GM12878 (cell line): ENCODE data around the gene SLC66A3. TPM values are rescaled to one million over a fixed set of nuclear protein-coding genes. Genes with fewer than 3 reads are reported as not detected.

Experiments
- ATAC-seq: fragments of 200-7000 bp; cut with Tn5 transposase; 3 replicates; pipeline ENCODE4 v1.9.1; 2020; ENCODE audit warnings: mild to moderate bottlenecking, moderate library complexity
- BruUV-seq: library from RNA; stranded (reverse); fragments of 400-500 nt; replicated peaks from 2 replicates; lab custom pipeline; 2021; lab: Mats Ljungman, UMichigan
- CTCF ChIA-PET: fragments of 300-600 bp; sonication (Branson Sonifier 250); formaldehyde crosslinking; extraction: SDS; loops from one replicate; lab custom pipeline; 2021; ENCODE audit warnings: inconsistent platforms; lab: Yijun Ruan, JAX
- POLR2A ChIA-PET: fragments of 350-600 bp; formaldehyde crosslinking; extraction: SDS; loops from one replicate; lab custom pipeline; 2021; ENCODE audit warnings: inconsistent platforms; lab: Charles Lee
- RAD21 ChIA-PET: fragments of 300-600 bp; sonication (Branson Sonifier 250); formaldehyde crosslinking; loops from one replicate; lab custom pipeline; 2023; ENCODE audit warnings: antibody characterized with exemption; ENCODE audit not compliant: unreplicated experiment; lab: Charles Lee
- SMC1A ChIA-PET: fragments of 300-600 bp; sonication (Branson Sonifier 250); formaldehyde crosslinking; loops from one replicate; lab custom pipeline; 2023; ENCODE audit not compliant: unreplicated experiment, uncharacterized antibody; lab: Charles Lee
- DNase-seq: peaks from one replicate; pipeline ENCODE4 v3.0.0-alpha.2; 2011; ENCODE audit warnings: low read depth, low spot score
- FAIRE-seq: peaks from 3 replicates; lab custom pipeline; 2011; peaks lifted over from hg19 to GRCh38; lab: Jason Lieb, UNC
- H2AFZ ChIP-seq: 2 replicates; pipeline ENCODE4 v1.6.0; 2011; ENCODE audit warnings: low read depth, low read length, control low read depth; ENCODE audit not compliant: control insufficient read depth
- H3K27ac ChIP-seq: 2 replicates; pipeline ENCODE4 v1.5.1; 2011; ENCODE audit warnings: control low read depth; ENCODE audit not compliant: control insufficient read depth, insufficient read depth
- H3K27me3 ChIP-seq, 2 experiments: replicated peaks in 1 of 2; 2 replicates each; pipeline versions ENCODE4 v1.6.0 to v1.6.1; 2011; ENCODE audit warnings: low read length in 1 of 2; ENCODE audit not compliant: control insufficient read depth in 2 of 2, insufficient read depth in 2 of 2
- H3K36me3 ChIP-seq, 2 experiments: 2 replicates each; pipeline ENCODE4 v1.5.1; 2011; ENCODE audit warnings: low read length in 1 of 2; ENCODE audit not compliant: control insufficient read depth in 2 of 2, insufficient read depth in 2 of 2
- H3K4me1 ChIP-seq: 2 replicates; pipeline ENCODE4 v1.6.1; 2011; ENCODE audit warnings: mild to moderate bottlenecking, low read length, moderate library complexity, mixed read lengths; ENCODE audit not compliant: control insufficient read depth, insufficient read depth
- H3K4me2 ChIP-seq: 2 replicates; pipeline ENCODE4 v1.6.0; 2011; ENCODE audit warnings: control low read depth; ENCODE audit not compliant: control insufficient read depth, insufficient read depth
- H3K4me3 ChIP-seq: fragments of 200-600 bp; sonication (generic); 2 replicates; pipeline ENCODE4 v1.5.1; 2016
- H3K79me2 ChIP-seq: 2 replicates; pipeline ENCODE4 v1.6.0; 2011; ENCODE audit warnings: low read length; ENCODE audit not compliant: control insufficient read depth, insufficient read depth
- H3K9ac ChIP-seq: 2 replicates; pipeline ENCODE4 v1.8.0; 2011; ENCODE audit warnings: low read length, control low read depth, mixed read lengths; ENCODE audit not compliant: control insufficient read depth, insufficient read depth
- H3K9me3 ChIP-seq: replicated peaks from 3 replicates; pipeline ENCODE4 v1.5.1; 2011; ENCODE audit warnings: mild to moderate bottlenecking, low read length; ENCODE audit not compliant: control insufficient read depth, insufficient read depth
- H4K20me1 ChIP-seq: 2 replicates; pipeline ENCODE4 v1.6.0; 2011; ENCODE audit not compliant: control insufficient read depth, insufficient read depth
- CBX3 ChIP-seq: fragments of 200-600 bp; sonication (generic); IDR thresholded peaks from 2 replicates; pipeline ENCODE4 v1.6.1; 2016; ENCODE audit warnings: low read depth, borderline replicate concordance
- CEBPZ ChIP-seq: fragments of 150-350 bp; IDR thresholded peaks from 2 replicates; pipeline ENCODE4 v1.6.1; 2016; ENCODE audit warnings: low read depth, low read length
- ELK1 ChIP-seq: IDR thresholded peaks from 2 replicates; pipeline ENCODE4 v1.6.1; 2012; ENCODE audit warnings: low read depth, low read length, improper control_type of control experiment
- ETV6 ChIP-seq, 2 experiments: fragments of 450-650 bp in 1 of 2; IDR thresholded peaks in 1 of 2; conservative IDR thresholded peaks in 1 of 2; 2 replicates each; pipeline ENCODE4 v1.6.1; 2014; ENCODE audit warnings: antibody characterized with exemption in 1 of 2, borderline replicate concordance in 1 of 2, low read depth in 1 of 2, mild to moderate bottlenecking in 1 of 2, moderate library complexity in 1 of 2
- GABPA ChIP-seq: IDR thresholded peaks from 2 replicates; pipeline ENCODE4 v1.6.1; 2014; ENCODE audit warnings: antibody characterized with exemption, low read depth, mild to moderate bottlenecking, inconsistent platforms
- HDAC6 ChIP-seq: fragments of 200-600 bp; sonication (generic); IDR thresholded peaks from one replicate; pipeline ENCODE4 v1.8.0; 2017; ENCODE audit warnings: antibody characterized with exemption; ENCODE audit not compliant: unreplicated experiment
- MTA2 ChIP-seq: fragments of 450-650 bp; IDR thresholded peaks from 2 replicates; pipeline ENCODE4 v1.6.1; 2016; ENCODE audit warnings: low read depth, mild to moderate bottlenecking, moderate library complexity
- MYB ChIP-seq: fragments of 150-350 bp; IDR thresholded peaks from 2 replicates; pipeline ENCODE4 v1.6.1; 2014; ENCODE audit warnings: mild to moderate bottlenecking, low read depth, low read length, borderline replicate concordance
- RFX5 ChIP-seq: IDR thresholded peaks from 2 replicates; pipeline ENCODE4 v1.6.1; 2011; ENCODE audit warnings: low read depth, low read length, improper control_type of control experiment
- TBL1XR1 ChIP-seq: IDR thresholded peaks from 2 replicates; pipeline ENCODE4 v1.6.1; 2012; ENCODE audit warnings: low read depth, low read length, improper control_type of control experiment
- TCF12 ChIP-seq: IDR thresholded peaks from 2 replicates; pipeline ENCODE4 v1.6.1; 2011; ENCODE audit warnings: low read depth, mild to moderate bottlenecking, low read length
- TCF3 ChIP-seq: IDR thresholded peaks from 2 replicates; pipeline ENCODE4 v1.6.1; 2012; ENCODE audit warnings: low read depth, mild to moderate bottlenecking, low read length, borderline replicate concordance; ENCODE audit not compliant: insufficient read depth
- ZBED1 ChIP-seq: IDR thresholded peaks from 2 replicates; pipeline ENCODE4 v1.6.1; 2016; ENCODE audit warnings: borderline replicate concordance
- ZSCAN29 ChIP-seq: fragments of 450-650 bp; IDR thresholded peaks from 2 replicates; pipeline ENCODE4 v1.6.1; 2017; ENCODE audit warnings: mild to moderate bottlenecking, moderate library complexity
- WGBS: methylation state at CpG from one replicate; pipeline ENCODE4 v1.1.6; 2016; ENCODE audit warnings: low lambda C conversion rate; ENCODE audit not compliant: insufficient replicate concordance, insufficient coverage; ENCODE audit errors: missing lambda C conversion rate; 5-methylcytosine and 5-hydroxymethylcytosine counted together
- in situ Hi-C: fragments of 300-500 bp; cut with MboI; formaldehyde crosslinking; loops from 9 replicates; pipeline ENCODE4 v1.14.3; 2018; ENCODE audit warnings: mixed read lengths
- intact Hi-C: fragments of 100-400 bp; cut with micrococcal nuclease; formaldehyde crosslinking; loops from one replicate; pipeline ENCODE4 v1.14.2; 2022; ENCODE audit not compliant: unreplicated experiment
- polyA plus RNA-seq, 11 experiments: library from polyadenylated mRNA; depleted of rRNA in 4 of 11; unstranded in 6 of 11; stranded (reverse) in 5 of 11; fragments of >200 nt; fragmentation: Nextera tagmentation in 4 of 11; fragmentation: Illumina TruSeq in 1 of 11; extraction: Ambion mirVana in 4 of 11; extraction: Trizol in 1 of 11; gene quantifications; 1 replicate in 1 of 11; 2 replicates in 10 of 11; pipeline versions ENCODE4 v1.2.1 to v1.2.3, GENCODE V29; 2011 to 2016; ENCODE audit warnings: inconsistent platforms in 2 of 11, missing spikeins in 2 of 11, low read depth in 1 of 11
- total RNA-seq, 4 experiments: library from RNA; depleted of rRNA in 3 of 4; stranded (reverse); fragments of >200 nt in 3 of 4; fragmentation: Illumina TruSeq in 1 of 4; extraction: Trizol in 1 of 4; gene quantifications; 2 replicates each; pipeline versions ENCODE4 v1.2.1 to v1.2.3, GENCODE V29; 2013 to 2021

Gene SLC66A3
- total and polyA plus RNA-seq, 10 of the 15 experiments (the other 5 are each of a cell fraction or from before 2014, with no cell fraction given), result 1.4 to 14.2 (median 6.4) TPM

GRCh38 chr2:11133238-11133935, 21.9 kb upstream of the SLC66A3 start (continued):
- TF ChIP-seq CEBPZ (no peak), MTA2 (no peak)

GRCh38 chr2:11133936-11134320, 21.3 kb upstream of the SLC66A3 start:
- ChIA-PET RAD21 (interaction anchor here (2.4 to 3.6 kb wide), 4 partner anchors 11 to 450 kb away, joined by 5 to 20 read pairs (median 10); no protein-coding TSS in a partner anchor), CTCF (interaction anchor here (0.9 to 7.4 kb wide), 13 partner anchors 21 to 458 kb away, joined by 3 to 122 read pairs (median 4); partner anchors contain the start of gene SLC66A3), SMC1A (interaction anchor here (1.0 to 3.9 kb wide), 8 partner anchors 20 to 453 kb away, joined by 3 to 30 read pairs (median 4); no protein-coding TSS in a partner anchor), POLR2A (no interaction called here)
- WGBS, result 46% methylated on average over 8 of the region's 8 CpGs
- no peaks in the 10 kb centered on the region for H3K36me3 ChIP-seq
- DNase-seq (no peak), FAIRE-seq (no peak), ATAC-seq (no peak)
- no peaks in the 10 kb centered on the region; a peak in 1 of 4 replicates for H3K27me3 ChIP-seq
- no peak overlapping the region for H3K9ac ChIP-seq
- no TSS peak for BruUV-seq
- H3K4me3 ChIP-seq, result no peak overlapping the region
- H2AFZ ChIP-seq, result no peak overlapping the region
- intact Hi-C loops, result loop anchor here (5.0 to 10.0 kb wide), 2 partner anchors 211 to 343 kb away; partner anchors contain the start of gene ROCK2
- peaks cover 8% of the 10 kb centered on the region for H3K4me1 ChIP-seq
- H3K27ac ChIP-seq, result no peak overlapping the region
- H3K9me3 ChIP-seq, result no peaks in the 10 kb centered on the region
- in situ Hi-C loops, result loop anchor here (5.0 kb wide), 2 partner anchors 313 to 448 kb away; no protein-coding TSS in a partner anchor
- H4K20me1 ChIP-seq, result no peaks in the 10 kb centered on the region
- no peaks in the 10 kb centered on the region for H3K79me2 ChIP-seq
- H3K4me2 ChIP-seq, result no peak overlapping the region
- TF ChIP-seq TBL1XR1, result no peak
- no peak for TF ChIP-seq RFX5
- TF ChIP-seq MYB, result no peak
- TF ChIP-seq TCF12, result no peak
- no peak for TF ChIP-seq ETV6 (conservative IDR thresholded peaks at IDR 0.05 in 1 of 2, IDR thresholded peaks at IDR 0.05 in 1 of 2; ENCODE audit: borderline replicate concordance in 1 of 2, low read depth in 1 of 2)
- TF ChIP-seq HDAC6, result no peak
- no peak for TF ChIP-seq ELK1
- TF ChIP-seq ZBED1, result no peak
- no peak for TF ChIP-seq ZSCAN29
- no peak for TF ChIP-seq CBX3
- TF ChIP-seq GABPA, result no peak
- no peak for TF ChIP-seq TCF3
